NOMO-1 (cell line): ENCODE results near the gene HOXB4.

ENCODE experiments used
- DNase-seq, 2 experiments: peaks; one replicate each; lab custom pipeline; 2025; ENCODE audit not compliant: unreplicated experiment in 2 of 2; lab: John Stamatoyannopoulos, UW

Gene HOXB4

DNA sequence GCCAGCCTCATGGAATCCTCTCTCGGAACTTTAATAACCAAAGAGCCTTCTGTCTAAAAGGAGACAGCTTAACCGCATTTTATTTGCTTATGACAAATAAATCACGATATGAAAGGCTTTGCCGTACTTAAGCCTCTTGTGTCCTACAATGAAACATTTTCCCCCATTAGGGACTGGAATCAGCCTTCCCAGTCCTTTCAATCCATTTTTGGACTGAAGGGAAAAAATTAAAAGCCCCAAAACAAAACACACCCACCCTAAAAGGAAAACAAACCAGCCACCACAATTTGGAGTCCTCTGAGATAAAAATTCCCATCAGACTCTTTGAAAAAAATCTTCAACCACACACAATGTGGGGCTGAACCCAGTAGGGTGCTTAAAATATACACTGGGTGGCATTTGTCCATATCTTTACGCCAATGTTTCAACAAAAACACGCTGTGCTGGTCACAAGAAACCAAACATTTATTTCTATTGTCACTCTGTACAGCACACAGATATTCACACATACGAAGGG, 3.0 kb downstream of the HOXB4 start:
- no peak for DNase-seq

DNA sequence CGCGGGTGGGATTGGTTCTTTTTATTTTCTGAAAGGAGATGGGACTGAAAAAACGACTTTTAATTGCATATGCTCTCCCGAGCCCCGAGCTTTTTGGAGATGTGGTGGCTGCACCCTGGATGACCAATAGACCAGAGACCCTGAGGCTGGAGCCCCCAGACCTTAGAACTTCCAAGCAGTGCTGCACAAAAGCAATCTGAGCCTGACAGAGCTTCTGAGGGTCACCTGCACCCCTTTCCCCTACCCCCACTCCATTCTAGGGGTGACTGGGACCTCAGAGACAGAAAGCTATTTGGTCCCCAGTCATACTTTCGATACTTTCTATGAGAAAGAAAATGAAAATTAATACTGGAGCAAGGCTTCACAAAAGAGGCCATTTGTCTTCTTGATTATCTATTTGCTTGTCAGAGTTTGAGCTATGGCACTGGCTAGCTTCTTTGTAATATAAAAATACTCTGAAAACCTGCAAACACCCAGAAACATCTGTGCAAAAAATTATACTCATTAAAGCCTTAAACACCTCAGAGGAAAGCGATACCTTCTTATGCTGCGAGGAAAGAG, 3.6 kb downstream of the HOXB4 start:
- DNase-seq: no peak

DNA sequence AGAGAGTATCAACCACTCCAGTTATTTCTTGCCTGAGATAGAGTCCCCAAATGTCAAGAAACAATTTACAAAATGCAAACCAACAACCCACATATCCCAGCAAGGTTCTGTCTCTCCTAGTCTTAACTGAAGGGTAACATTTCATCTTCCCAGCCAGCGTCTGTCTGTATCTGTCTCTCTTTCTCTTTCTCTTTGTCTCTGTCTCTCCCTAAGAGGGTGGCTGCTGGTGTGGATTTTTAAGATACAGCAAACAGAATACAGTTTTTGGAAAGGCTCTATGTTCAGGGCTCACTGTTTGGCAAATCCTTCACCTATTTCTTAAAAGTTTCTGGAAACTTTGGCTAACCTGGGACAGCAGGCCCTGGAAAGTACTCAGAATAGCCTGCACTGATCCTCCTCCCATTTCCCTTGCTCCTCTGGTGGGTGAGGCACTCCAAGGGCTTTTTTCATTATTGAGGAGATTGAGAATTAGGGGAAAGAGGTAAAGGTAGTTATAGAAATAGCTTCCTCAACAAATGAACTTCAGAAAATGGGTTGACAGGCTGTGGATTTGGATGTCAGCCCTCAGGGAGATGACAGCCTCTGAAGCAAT, 6.2 kb downstream of the HOXB4 start:
- no peak for DNase-seq

DNA sequence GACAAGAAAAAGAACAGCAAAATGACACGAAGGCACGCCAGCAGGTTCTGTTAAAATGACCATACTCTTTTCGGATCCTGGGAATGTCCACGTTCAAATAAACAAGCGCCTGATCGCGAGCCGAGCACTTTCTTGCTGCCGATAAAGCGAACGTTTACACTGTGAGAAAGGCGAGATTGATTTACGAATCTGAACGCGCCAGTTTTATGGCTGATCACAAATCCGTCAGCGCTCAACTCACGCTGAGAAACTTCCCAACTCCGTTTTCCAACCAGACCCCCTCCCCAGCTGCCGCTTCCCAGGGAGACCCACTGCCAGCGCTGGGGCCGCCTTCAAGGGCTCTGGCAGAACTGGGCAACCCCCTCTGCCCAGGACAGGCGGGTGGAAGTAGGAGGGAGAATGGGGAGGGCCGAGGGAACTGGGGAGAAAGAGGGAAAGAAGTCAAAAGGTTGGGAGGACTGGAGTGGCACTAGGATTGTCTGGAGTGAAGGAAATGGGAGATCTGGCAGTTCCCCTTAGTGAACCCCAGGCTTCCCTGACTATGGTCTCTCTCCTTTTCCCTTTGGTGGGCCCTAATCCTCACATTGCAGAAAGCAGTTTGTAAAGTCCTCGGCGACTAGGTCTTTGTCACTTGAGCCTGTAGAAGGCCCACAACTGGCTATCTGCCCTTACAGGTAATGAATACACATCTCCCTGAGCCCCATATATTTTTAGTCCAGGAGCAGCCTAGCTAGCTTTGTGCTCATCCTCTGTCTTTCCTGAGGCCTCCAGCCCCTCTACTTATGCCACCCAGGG, 6.9 kb downstream of the HOXB4 start:
- DNase-seq: no peak

DNA sequence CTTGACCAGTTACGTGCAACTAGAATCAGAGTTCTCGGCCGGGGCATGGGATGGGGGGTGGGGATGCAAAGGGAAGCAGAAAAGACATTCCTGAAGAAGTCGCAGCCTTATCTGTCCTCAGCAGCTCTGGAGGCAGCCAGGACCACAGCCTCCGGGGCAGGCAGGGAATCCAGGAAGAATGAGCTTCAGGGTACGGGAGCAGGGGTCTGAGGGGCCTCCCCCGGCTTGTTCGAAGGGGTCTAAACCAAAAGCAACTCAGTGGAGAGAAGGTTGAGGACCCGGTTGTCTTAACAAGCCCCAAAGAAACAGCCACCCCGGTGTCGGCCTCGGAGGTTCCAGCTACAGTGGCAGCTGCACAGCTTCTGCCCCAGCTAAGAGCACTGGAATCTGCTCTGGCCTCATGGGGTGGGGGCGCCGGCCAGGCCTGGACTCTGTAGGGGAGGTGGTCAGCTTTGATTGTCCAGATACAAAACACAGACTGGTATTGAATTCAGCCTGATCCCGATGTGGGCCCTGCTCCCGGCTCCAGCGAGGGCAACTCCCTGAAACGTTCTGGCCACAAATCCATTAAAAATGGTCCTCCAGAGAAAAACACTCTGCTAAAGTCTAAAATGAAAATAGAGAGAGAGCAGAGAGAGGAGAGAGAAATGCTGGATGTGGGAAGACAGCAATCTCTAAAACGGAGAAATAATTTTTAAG, 7.7 kb downstream of the HOXB4 start:
- DNase-seq: no peak

DNA sequence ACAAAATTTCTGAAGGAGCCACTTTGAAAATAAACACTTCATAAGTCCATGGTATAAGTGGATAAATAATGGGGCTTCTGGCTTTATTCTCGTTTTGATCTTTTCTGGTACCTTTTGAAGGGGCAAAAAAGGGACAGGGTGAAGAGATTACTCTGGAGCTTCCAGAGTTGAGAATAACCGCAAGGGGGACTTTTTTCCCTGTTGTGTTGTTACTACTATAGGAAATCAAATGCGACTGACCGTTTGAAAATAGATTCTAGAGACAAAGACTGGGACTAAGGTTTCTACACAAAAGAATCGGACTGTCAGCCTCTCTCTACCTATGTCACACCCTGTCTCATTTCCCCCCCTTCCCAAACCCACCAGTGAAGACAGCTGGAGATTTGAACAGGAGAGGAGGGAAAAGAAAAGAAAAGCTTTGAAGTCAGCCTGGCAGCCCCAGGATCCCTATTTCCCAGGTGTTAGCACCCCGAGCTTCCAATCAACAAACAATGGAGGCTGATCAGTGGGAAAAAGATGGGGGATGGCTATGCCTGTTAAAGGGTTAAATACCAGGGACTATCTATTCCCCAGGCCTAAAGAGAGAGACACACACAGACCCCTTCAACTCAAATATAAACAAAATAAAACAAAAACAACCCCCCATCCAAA, 8.4 kb downstream of the HOXB4 start:
- DNase-seq: no peak

DNA sequence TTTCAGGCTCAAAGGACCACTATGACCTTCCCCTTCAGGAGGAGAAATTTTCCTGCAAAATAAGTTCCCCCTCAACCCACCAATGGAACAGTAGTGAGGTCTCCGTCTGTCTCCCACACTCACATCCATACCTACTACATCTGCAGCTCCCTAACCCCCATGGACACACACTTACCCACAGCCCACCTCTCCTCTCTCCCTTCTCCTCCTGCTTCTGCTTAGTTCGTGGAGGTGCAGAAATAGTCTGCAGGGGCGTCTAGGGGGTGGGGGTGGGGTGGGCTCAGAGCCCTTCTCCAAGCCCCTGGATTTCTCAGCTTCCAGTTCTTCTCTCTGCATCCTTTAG, 8.9 kb downstream of the HOXB4 start:
- no peak for DNase-seq

DNA sequence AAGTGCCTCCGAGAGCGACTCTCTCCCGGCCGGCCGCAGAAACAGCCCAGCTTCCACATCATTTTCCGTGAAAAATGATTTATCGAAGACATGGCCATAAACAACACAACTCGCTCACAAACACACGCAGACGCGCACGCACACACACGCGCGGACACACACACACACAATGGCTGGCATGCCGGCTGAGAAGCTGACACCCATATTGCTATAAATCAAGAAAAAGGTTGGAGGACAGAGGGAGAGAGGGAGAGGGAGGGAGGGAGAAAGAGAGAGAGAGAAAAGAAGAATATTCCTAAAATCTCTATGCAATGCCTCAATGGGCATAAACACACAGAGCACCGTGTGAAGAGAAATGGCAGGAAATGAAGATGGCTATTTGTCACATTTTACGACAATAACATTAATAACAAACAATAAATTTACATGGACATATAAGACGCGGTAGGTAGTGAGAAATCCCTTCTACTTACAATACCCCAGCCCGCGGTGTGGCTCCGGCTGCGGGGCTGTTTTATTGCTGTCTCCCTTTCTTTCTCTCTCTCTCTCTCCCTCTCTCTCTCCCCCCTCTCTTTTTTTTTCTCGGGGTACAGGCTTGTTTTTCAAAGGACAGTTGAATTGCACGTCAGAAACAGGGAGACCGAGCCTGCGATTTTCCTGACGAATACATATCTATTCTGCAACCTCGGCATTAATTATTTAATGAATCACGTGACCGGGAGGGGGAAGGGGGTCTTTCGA, 9.5 kb downstream of the HOXB4 start:
- DNase-seq: no peak

DNA sequence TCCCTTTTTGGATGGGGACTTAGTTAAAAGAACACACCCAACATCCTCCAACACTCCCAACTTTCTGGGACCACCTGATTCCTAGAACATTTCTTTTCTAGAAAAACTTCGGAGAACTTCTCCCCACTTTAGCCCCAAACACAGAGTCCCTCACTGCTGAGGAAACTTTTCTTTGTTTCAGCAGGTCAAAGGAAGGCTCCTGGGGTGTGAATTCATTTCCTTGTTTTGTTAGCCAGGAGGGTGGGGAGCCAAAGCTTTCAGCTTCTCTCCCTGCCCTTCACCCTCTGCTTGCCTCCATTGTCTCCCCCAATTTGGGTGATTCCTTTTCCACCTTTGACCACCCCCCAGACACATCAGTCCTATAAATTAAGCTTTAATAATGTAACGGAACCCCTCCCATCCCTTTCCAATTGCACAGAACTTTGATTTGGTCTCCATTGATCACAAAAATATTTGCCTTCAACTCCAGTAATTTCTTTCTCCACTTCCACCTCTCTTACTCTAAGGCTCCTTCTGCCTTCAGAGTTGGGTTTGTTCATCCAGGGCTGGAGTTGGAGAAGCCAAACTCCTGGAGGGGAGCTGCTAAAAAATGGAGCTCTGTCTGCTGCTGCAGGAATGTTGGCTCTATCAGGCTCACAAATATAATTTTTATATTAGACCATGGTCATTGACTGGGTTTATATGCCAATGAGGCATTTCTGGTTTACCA, 10.3 kb downstream of the HOXB4 start:
- DNase-seq: no peak

DNA sequence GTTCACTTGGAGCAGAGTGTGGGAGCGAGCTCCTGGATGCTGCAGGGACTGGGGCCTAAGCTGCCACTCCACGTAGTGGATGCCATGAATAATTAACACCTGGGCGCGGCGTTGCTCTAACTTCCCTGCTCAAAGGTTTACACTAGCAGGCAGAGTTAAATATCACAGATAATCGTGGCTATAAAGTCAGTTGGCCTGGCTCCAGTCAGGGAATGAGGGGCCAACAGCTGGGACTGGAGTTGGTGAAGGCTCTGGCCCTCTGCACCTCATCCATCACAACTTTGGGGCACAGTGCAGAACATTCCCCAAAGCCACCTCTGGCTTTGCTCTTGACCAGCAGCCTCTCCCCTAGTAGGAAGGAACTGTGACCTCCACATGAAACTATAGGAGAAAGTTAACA, 10.9 kb downstream of the HOXB4 start:
- DNase-seq: no peak

DNA sequence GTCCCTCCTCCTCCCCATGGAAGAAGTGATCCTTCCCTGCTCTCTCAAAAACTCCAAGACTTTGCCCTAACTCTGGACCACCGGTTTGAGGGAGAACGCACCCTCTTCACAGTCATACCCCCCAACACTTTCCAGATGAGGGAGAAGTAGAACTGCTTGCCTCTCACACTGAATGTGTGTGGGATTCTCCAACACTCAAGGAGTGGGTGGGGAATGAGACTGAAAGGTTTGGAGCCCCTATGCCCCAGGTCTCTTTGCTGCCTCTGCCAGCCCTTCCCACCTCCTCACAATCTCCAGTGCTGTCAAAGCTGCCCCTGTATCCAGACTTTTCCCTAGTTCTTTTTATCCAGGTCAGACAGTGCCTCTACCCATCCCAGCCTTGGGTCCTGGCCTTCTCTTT, 11.4 kb downstream of the HOXB4 start:
- no peak for DNase-seq

DNA sequence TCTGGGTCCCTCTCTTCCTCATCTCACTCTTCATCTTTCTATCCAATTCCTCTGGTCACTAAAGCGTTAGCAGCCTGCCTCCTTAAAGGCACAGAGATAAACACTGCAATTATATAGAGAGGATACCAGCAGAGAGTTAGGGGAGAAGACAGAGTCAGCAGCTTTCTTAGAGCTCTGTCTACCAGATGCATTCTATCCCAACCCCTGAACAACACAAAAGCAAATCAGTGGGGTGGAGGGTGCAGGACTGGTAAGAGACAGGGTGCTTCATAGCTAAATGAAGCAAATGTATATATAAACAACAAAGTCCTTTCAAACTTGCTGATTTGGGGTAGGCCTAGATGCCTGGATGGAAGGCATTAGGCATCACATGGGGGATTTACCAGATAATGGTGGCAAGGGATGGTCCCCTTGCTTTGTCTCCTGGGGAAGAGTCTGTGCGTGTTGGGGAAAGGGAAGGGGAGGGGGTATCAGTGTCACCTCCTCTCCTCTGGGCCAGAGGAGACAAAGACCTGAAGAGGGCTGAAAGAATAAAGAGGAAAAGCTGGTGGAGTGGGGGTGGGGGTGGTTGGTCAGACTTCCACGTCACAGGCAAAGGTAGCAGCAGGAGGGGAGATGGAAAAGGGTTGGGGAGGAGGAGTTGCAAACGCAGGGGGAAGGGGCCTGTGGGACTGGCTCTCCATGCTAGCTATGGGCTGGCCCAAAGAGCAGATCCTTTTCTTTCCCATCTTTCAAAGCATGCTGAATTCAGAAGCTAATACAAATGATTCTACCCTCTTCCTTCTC, 12.0 kb downstream of the HOXB4 start:
- DNase-seq: no peak

DNA sequence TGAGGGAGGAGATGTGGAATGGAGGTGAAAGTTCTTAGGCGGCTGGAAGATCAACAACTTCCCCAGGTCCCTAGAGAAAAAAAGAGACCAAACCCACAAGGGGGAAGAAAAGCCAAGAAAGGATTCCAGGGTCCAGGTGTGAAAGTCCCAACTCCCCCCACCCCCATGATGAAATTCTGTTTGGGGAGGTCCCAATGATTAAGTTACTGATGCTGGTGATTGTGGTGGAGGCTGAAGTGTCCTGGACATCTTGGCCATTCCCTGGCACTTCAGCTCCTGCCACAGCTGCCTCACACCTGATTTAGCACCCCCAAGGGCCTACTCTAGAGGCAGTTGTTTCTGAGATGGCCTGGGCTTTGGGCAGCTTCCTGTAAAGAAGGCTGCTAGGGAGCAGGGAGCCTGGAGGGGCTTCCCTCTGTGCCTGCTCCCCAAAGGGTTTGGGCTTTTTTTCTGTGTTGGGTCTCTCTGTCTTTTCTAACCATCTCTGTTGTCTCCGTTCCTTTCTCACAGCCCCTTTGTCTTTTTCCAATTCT, 13.1 kb downstream of the HOXB4 start:
- no peak for DNase-seq

DNA sequence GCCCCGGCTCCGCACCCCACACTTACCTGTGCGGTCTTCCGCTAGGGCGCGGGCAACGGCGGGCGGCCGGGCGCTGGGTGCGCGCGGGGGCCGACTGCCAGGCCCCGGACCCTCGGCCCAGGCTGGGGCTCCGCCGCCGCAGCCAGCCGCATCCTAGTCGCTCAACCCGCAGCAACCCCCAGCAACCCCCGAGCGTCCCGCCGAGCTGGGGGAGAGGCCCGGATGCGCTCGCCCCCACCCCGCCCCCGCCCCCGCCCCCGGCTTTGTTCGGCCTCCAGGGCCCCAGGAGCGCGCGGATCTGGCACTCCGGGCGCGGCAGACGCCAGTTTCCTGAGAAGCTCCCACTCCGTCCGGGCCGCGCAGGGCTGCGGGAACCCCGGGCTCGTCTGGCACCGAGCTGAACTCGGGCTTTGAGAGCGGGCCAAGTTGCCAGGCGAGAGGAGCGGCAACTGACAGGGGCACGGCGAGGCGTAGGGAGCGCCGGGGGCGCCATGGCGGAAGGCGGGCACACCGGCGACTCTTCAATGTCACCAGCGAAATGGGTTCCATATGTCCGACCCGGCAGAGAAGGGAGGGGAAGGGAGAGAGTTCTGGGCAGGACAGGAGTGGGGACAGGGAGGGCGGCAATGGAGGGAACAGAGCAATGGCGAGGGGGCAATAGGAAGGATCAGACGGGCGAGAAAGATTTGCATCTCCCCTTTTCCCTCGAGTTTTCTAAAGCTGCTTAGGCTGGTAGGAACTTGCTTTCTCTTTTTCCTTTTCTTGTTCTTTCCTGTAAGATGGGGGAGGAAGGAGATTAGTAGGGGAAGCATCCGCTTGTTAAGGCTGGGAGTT, 13.7 kb downstream of the HOXB4 start:
- no peak for DNase-seq

DNA sequence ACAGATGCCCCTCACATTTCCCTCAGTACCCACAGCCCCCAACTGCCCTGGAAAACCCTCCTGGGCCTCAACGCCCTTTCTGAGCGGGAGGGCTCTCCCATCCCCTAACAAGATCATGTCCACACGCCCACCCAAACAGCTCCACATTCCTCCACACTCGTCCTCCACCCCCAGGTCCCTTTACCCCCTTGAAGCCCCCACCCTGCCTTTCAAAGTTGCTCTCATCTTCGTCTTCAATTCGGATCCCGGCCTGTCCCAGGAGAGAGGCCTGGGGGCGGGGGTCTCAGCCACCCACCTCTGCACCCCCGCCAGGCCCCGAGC, 14.3 kb downstream of the HOXB4 start:
- no peak for DNase-seq

DNA sequence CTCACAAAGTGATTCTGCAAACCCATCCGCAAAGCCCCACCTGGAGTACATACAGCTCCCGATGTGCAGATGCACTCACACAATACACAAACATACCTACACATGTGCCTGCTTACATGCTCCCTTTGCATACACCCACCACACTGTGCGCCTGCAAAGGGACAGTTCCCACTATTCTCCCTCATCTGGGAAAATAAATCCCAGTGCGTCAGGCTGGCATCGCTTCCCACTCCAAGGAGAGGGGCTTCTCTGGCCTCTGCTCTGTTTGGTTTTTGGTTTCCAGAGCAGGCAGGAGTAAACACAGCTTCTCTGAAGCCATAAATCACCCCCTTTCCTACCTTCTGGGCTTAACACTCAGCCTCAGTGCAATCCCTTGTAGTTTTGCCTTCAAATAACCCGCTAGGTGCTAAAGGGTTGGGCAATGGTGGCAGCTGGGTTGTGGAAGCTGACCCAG, 14.7 kb downstream of the HOXB4 start:
- DNase-seq: no peak

DNA sequence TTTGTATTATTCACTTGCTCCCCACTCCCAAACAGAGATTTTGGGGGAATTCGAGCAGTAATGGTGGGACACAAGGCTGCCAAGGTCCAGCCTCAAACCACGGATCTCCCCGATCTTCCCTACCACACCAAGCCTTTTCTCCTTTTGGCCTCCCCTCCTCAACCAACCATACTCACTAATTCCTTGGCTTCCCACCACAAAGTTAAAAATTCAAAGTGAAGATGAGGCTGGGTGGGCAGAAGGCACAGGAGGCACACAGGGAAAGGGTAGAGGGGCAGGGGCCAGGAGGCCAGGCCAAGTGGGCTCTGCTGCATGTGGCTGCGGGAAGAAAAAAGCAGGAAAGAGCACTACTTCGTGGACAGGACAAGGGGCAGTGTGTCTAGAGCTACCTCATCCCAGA, 15.2 kb downstream of the HOXB4 start:
- no peak for DNase-seq
